Activated CD4-positive, alpha-beta T cell treated with anti-CD3 and anti-CD28 coated beads, Interleukin-2, amount 50 U/mL, for 24 hours (primary cell): ENCODE results near the gene PSMB3.

Experiments
- DNase-seq, 2 donors: peaks; one replicate each; pipeline ENCODE4 v3.0.0-alpha.2; 2020; ENCODE audit warnings: low read depth in 1 of 2, low spot score in 1 of 2

Gene PSMB3

DNA sequence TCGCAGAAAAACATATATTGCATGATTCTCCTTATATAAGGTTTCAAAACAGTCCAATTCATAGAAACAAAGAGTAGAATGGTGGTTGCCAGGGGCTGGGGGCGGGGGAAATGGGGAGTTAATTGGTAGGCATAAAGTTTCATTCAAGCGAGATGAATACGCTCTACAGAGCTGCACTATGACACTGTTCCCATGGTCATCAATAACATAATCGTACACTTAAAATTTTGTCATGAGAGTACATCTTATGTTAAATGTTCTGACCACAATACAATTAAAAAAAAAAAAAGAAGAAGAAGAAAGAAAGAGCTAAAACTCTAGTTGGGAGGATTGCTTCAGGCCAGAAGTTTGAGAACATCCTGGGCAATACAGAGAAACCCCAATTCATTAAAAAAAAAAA is 41.7 kb downstream of the PSMB3 start:
- no peak for DNase-seq

DNA sequence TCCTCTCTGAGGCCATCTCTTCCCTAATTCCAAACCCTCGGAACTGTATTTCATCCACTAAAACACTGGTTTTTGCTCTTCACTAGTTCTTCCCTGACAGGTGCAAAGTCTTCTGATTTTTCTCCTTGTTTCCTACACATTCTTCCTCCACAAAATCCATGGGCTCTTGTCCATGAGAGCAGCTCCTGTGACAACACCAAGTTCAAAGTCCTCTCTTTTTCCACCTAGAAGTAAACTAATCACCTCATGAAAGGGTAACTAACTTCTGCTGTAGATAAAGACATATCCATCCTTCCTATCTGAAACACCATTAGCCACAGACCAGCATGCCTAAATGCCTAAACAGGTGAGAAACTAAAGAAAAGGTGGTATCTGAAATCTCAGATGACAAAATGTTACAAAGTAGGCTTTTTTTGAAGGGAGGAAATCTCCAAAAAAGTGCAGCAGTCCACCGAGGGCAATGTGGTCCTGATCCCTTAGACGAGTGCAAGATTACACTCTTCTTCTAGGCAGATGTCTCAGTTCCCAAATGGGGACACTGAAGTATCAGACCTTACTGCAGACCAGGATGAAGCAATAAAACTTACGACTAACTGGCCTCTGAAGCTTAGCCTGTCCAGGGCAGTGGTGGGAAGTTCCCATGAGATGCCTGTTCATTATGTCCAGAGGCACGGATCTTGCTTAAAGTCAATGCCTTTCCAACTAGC is 44.1 kb downstream of the PSMB3 start:
- no peak for DNase-seq

DNA sequence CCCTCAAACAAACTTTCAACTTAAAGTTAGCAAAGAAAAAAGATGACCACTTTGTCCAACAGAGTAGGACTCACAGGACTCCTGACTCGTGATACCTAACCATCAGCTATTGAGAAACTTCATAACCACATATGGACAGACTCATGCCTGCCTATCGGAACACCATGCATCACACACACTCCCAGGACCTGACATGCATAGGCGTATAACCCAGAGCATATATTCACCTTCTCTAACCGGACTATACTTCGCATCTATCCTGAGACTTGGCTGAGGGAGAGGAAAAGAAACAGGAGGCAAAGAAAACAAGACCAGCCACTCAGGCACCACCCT is 44.6 kb downstream of the PSMB3 start:
- DNase-seq = no peak

DNA sequence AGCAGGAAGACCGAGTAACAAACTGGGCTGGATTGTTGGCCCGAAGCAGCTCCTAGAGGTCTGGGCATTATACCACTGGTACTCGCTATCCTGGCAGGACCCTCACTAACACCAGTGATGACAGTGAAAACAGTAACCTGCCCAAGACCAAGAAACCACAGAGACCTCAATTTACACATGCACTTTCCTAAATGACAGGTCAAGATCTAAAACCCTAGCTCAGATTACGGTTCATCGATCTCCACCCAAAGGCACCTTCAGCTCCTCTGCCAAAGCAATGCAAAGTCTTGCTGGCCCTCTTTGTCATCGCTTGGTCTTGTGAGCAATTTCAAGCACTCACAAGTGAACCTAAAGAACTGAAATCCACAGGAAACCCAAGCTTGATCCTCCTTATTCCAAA is 45.3 kb downstream of the PSMB3 start:
- no peak for DNase-seq

DNA sequence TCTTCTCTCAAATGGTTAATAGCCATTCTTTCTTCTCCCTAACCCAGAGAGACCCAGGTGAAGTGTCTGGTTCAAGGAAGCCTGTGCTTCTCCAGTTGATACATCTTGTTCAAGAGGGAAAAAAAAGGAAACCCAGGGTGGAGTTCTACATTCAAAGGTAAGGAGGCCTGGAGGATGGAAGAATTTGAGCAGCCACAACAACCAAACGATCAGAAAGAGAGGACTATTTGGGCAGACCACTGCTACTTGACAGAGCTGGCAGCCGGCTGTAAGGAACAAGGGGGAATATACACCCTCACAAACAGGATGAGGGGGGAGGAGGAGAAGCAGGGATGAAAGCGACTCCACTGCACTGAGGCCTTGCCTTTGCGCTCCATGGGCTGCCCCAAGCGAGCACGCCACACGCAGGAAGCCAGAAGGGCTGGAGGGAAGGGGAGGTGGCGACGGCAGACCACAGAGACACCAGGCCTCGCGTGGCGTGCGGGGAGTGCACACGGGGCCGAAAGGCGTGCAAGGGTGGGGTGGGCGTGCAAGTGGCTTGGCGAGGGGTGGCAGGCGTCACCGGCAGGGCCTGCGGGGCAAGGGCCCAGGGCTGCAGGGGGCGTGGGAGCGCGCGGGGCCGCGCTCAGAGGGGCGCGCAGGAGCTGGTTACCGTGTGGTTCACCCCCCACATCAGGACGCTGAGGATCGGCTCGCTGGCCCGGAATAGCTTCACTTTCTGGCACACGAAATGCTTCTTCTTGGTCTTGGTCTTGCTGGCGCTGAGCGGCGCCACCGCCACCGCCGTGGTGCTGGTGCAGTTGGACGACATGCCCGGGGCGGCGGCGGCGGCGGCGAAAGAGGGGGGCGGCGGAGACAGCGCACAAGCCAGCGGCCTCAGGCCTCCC is 46.3 kb downstream of the PSMB3 start:
- DNase-seq = peak in 1 of 2 donors; percentile 37

DNA sequence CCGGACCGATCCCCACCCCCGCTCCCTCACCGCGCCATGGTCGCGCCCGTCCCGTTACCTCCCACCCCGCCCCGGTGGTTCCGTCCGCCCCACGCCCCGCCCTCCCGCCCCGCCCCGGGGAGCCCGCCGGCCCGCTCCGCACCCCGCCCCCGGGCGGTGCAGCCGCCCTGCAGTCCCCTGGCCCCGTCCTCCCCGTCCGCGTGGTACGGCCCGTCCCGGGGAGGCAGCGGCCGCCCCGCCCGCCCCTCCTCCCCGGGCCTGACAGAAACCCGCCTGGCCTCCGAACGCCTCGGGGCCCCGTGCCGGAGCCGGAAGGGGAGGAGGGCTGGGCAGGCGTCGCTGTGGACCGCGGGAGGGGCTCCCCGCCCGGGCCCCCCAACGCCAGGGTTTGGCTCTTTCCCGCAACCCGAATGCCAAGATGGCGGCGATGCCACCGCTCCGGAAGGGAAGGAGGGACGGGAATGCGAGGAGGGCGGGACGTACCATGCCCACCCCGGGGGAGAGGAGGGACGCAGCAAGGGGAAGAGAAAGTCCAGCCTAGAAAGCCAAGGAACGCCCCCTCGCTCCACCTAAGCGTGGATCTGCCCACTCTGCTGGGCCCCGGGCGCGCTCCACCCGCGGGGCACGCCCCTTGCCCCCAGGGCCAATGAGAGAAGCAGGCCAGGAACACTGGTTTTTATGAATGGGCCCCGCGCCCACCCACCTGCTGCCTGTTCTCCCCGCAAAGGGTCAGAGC is 47.1 kb downstream of the PSMB3 start, which contains the start of gene PIP4K2B:
Gene PIP4K2B, minus strand, starts transcription at position 56 of the 736 bp plus-strand sequence. CDS start 132 bp downstream, outside the sequence.
- peak; percentile 59 to 82 for DNase-seq

DNA sequence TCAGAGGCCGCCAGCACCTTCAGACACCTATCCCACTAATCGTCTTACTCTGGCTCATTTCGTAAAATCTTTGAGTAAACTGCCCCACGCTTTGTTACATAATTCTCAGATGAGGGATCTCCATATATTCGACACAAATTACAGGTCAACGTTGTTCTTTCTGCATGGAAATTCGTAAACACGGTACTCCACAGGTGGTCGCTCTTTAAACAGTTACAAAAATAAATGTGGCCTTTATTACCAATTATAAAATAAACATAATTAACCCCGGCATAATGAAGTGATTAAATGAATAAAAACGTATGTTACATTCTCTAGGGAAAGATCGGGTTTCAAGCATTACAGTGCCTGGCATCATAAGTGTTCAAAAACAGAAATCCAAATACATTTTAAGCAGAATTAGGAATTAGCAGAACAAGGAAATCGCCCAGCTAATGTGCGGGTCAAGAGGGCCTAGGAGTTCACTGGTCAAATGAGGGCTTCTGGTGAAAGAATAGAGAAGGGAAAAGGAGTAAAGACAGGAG is 47.8 kb downstream of the PSMB3 start:
- DNase-seq = no peak

DNA sequence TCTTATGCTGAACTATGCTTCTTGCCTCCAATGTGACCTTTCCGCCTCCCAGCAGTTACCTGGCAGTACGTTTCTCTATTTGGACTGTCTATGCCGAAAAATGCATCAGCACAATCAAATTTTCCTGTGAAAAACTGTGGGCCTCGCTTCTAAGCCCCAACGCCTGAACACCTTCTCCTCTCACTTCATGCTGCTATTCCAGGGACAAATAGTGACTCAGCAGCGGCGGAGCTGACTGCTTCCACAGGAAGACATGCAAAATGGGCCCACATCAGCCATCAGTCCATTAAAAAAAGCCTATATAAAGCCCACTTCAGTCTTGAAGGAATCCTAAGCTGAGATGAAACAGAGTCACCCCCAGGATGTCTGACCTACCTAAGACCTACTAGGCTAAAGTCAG is 57.3 kb downstream of the PSMB3 start:
- DNase-seq = no peak
